BJ (cell line): ENCODE data around the gene TUBG2. TPM values are rescaled to one million over a fixed set of nuclear protein-coding genes. Genes with fewer than 3 reads are reported as not detected.

Experiments used
- CTCF ChIA-PET: fragments of 350-600 bp; formaldehyde crosslinking; extraction: SDS; loops from one replicate; lab custom pipeline; 2021; ENCODE audit warnings: antibody characterized with exemption, inconsistent platforms; lab: Yijun Ruan, JAX
- POLR2A ChIA-PET: fragments of 300-600 bp; sonication (Branson Sonifier 250); formaldehyde crosslinking; extraction: SDS; loops from one replicate; lab custom pipeline; 2021; ENCODE audit warnings: antibody characterized with exemption; lab: Charles Lee
- DNase-seq: peaks from one replicate; pipeline ENCODE4 v3.0.0-alpha.2; 2011; ENCODE audit warnings: low read depth
- H3K27me3 ChIP-seq: 2 replicates; pipeline ENCODE4 v1.6.0; 2011; ENCODE audit warnings: low read length; ENCODE audit not compliant: control insufficient read depth, insufficient read depth
- H3K36me3 ChIP-seq: 2 replicates; pipeline ENCODE4 v1.5.1; 2011; ENCODE audit warnings: low read length; ENCODE audit not compliant: control insufficient read depth, insufficient read depth
- H3K4me3 ChIP-seq: 2 replicates; pipeline ENCODE4 v1.5.1; 2011; ENCODE audit warnings: low read depth, mild to moderate bottlenecking, control low read depth, low read length
- polyA plus RNA-seq: library from polyadenylated mRNA; depleted of rRNA; stranded (reverse); fragments of >200 nt; gene quantifications from 2 replicates; pipeline ENCODE4 v1.2.3, GENCODE V29; 2011
- TF ChIP-seq, protein P1 (sequence below): IDR thresholded peaks from 2 replicates; pipeline ENCODE4 v1.5.1; 2011; ENCODE audit warnings: low read depth, mild to moderate bottlenecking, control low read depth, inconsistent platforms, low read length, moderate library complexity; ENCODE audit not compliant: insufficient read depth

TUBG2 gene
- polyA plus RNA-seq, 1 experiment: 15.1 TPM

DNA sequence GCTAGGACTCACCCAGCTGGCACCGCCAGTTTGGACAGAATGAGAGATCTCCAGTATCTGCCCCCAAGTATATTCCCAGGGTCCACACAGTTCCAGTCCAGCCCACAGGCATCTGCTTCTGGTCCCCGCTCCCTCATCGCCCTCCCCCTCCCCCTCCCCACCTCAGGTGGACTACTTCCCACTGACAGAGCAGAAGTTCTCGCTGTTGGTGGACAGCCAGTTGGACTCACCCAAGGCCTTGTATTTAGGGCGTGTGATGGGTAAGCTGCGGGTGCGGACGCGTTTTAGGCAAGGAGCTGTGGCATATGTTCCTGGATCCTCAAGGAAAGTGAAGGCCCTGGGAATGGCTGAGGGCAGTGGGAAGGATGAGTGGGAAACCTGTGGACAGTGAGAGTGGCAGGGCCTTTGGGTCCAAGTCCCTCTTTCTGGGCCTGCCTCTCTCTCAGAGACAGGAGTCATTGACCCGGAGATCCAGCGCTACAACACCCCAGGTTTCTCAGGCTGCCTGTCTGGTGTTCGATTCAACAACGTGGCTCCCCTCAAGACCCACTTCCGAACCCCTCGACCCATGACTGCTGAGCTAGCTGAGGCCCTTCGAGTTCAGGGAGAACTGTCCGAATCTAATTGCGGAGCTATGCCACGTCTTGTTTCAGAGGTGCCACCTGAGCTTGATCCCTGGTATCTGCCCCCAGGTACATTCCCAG, 38.2 kb downstream of the TUBG2 start:
- ChIA-PET POLR2A (no interaction called here), CTCF (interaction anchor here (0.6 to 2.9 kb wide), 4 partner anchors 16 to 119 kb away, joined by 3 to 9 read pairs (median 6); partner anchors contain the start of genes CCR10 and PSMC3IP)
- peaks cover 25% of the 10 kb centered on the region for H3K36me3 ChIP-seq

DNA sequence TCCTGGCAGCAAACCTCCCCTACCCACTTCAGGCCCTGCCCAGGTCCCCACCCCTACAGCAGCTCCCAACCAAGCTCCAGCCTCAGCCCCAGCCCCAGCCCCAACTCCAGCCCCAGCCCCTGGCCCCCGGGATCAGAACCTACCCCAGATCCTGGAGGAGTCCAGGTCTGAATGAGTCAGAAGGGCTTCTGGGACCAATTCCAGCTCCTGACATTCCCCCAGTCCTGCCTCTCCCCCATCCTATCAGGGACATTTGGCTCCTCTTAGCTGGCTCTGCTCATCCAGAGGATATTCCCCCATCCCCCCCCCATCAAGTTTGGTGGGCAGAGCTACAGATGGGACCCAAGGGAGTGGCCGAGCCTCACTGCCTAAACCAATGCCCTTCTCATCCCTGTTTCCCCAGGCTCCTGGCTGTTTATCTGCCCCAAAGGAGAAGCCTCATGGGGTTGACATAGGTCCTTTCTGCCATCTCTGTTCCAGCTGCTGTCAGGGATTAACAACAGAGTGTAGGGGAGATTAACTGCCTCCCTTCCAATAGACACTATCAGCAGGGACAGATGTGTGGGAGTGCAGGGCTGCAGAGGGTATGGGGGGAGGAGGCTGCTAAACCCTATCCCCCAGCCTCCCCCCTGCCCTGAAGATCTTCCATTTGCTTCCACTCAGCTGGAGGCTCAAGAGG, 39.8 kb downstream of the TUBG2 start:
- TF ChIP-seq, protein P1, sequence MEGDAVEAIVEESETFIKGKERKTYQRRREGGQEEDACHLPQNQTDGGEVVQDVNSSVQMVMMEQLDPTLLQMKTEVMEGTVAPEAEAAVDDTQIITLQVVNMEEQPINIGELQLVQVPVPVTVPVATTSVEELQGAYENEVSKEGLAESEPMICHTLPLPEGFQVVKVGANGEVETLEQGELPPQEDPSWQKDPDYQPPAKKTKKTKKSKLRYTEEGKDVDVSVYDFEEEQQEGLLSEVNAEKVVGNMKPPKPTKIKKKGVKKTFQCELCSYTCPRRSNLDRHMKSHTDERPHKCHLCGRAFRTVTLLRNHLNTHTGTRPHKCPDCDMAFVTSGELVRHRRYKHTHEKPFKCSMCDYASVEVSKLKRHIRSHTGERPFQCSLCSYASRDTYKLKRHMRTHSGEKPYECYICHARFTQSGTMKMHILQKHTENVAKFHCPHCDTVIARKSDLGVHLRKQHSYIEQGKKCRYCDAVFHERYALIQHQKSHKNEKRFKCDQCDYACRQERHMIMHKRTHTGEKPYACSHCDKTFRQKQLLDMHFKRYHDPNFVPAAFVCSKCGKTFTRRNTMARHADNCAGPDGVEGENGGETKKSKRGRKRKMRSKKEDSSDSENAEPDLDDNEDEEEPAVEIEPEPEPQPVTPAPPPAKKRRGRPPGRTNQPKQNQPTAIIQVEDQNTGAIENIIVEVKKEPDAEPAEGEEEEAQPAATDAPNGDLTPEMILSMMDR: no peak
- CTCF ChIA-PET: interaction anchor here (0.8 to 2.9 kb wide), 3 partner anchors 15 to 121 kb away, joined by 3 to 9 read pairs (median 8); partner anchors contain the start of gene PSMC3IP
- Histone ChIP-seq H3K27me3 (no peaks in the 10 kb centered on the region), H3K4me3 (no peak overlapping the region), H3K36me3 (peaks cover 24% of the 10 kb centered on the region)
- POLR2A ChIA-PET: interaction anchor here (0.6 kb wide), 1 partner anchor 163 kb away, joined by 3 read pairs; the partner anchor contains the start of gene NAGLU
- DNase-seq: peak; percentile 40

More for the DNA sequence above, 38.2 kb downstream of the TUBG2 start:
- no peaks in the 10 kb centered on the region for H3K27me3 ChIP-seq
- TF ChIP-seq, protein P1: no peak
- DNase-seq: no peak
- H3K4me3 ChIP-seq: no peak overlapping the region

DNA sequence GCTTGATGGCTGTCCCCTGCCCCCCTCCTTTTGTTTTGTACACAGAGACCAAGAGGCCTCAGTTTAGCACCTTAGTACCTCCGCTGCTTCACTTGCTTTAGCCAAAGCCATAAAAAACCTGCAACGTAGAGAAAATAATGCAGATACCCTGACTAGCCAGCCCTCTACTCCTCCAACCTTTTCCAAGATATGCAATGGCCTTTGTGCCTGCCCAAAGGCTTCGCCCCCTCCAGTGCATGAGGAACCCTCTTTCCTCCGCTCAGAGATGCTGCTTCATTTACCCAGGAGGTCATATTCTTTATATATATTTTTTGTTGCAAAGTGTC, 40.3 kb downstream of the TUBG2 start:
- ChIA-PET POLR2A (interaction anchor here (0.6 kb wide), 1 partner anchor 164 kb away, joined by 3 read pairs; the partner anchor contains the start of gene NAGLU), CTCF (interaction anchor here (2.9 kb wide), 1 partner anchor 121 kb away, joined by 9 read pairs; the partner anchor contains the start of gene PSMC3IP)
- H3K36me3 ChIP-seq: peaks cover 25% of the 10 kb centered on the region
- no peak overlapping the region for H3K4me3 ChIP-seq
- no peak for DNase-seq
- TF ChIP-seq, protein P1: no peak
- no peaks in the 10 kb centered on the region for H3K27me3 ChIP-seq

DNA sequence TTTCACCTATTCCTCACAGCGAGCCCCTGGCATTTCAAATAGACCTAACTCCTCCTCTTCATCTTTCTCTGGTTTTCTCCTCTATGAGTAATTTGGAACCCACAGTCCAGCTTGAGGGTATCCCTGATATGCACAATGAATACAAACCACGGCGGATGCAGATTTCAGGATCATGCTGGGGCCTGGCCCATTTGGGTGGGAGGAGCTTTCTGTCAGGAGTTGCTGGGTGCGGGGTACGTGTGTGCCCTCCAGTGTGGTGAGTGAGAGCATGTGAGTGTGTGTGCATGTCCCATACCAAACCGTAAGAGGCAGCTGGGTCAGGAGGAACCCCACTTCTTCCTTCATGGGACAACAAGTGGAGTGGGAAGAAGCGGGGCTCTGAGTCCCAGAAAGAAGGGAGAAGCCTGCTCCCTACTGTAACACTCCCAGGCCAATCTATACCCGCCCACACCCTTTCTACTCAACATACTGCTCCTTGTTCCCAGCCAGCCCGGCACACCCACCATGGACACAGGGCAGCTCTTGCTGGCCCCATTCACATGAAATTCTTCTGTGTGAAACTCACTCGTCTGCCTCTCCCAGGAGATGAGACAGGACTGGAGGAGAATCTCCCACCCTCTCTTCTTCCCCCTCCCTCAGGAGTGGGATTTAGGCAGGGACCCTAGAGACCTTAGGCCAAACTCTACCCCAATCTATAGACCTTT, 41.7 kb downstream of the TUBG2 start:
- peaks cover 33% of the 10 kb centered on the region for H3K36me3 ChIP-seq
- no peak for DNase-seq
- POLR2A ChIA-PET: no interaction called here
- H3K4me3 ChIP-seq: no peak overlapping the region
- TF ChIP-seq, protein P1: no peak
- H3K27me3 ChIP-seq: no peaks in the 10 kb centered on the region
- CTCF ChIA-PET: interaction anchor here (1.4 to 1.6 kb wide), 2 partner anchors 18 to 21 kb away, joined by 3 to 4 read pairs; partner anchors contain the start of gene CNTNAP1

DNA sequence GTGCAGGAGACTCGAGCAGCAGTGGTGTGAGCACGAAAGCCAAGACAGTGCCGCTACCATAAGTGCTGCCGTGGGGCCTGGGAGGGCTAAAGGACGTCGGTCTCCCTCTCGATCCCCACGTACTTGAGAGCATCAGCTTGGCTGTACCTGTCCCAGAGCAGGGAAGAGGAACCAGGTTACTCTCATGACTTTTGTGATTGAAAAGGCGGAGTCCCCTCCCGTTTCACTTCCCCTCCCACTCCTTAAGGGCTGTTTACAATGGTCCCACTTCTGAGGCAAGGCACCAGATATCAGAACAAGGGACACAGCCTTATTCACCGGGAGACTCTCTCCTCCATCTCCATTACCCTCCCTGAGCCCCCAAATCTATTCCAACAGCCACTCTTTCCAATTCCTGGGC, 43.4 kb downstream of the TUBG2 start:
- TF ChIP-seq, protein P1: no peak
- CTCF ChIA-PET: interaction anchor here (1.4 kb wide), 1 partner anchor 20 kb away, joined by 3 read pairs; the partner anchor contains the start of gene CNTNAP1
- Histone ChIP-seq H3K27me3 (no peaks in the 10 kb centered on the region), H3K4me3 (no peak overlapping the region), H3K36me3 (peaks cover 31% of the 10 kb centered on the region)
- POLR2A ChIA-PET: no interaction called here
- DNase-seq: no peak
